Dermis microvascular lymphatic vessel endothelial cell (primary cell): Measurements from ENCODE around the gene DIP2C. TPM values are rescaled to one million over a fixed set of nuclear protein-coding genes. Genes with fewer than 3 reads are reported as not detected.
"Not testable (repeated sequence)": the region's sequence is repeated elsewhere in the genome, so short reads cannot be mapped to it uniquely, and the experiment has no call there.

Experiments used
- DNase-seq, 2 donors: peaks; one replicate each; pipeline versions ENCODE4 v3.0.0 to v3.0.0-alpha.2; 2010; ENCODE audit warnings: low read depth in 2 of 2
- total RNA-seq: library from RNA; depleted of rRNA; stranded (reverse); fragments of >200 nt; gene quantifications from 2 replicates; pipeline ENCODE4 v1.2.1, GENCODE V29; 2014

Gene DIP2C
- total RNA-seq, 1 donor from 2014 or later = 4.5 TPM

- DNase-seq = peak in 1 of 2 donors; percentile 16
Measured at GRCh38 chr10:482051-482501, 207.4 kb downstream of the DIP2C start.

- DNase-seq = no peak
Measured at GRCh38 chr10:481628-482027, 207.8 kb downstream of the DIP2C start.

GRCh38 chr10:480928-481552 is 208.4 kb downstream of the DIP2C start:
- DNase-seq = peak; percentile 44 to 46

- DNase-seq = no peak
Measured at GRCh38 chr10:480498-480927, 209.0 kb downstream of the DIP2C start.

GRCh38 chr10:479706-480497 is 209.6 kb downstream of the DIP2C start:
- not testable (repeated sequence) for DNase-seq

- no peak for DNase-seq
Measured at GRCh38 chr10:478471-479245, 210.8 kb downstream of the DIP2C start.

GRCh38 chr10:477620-478019 is 211.8 kb downstream of the DIP2C start:
- DNase-seq = no peak

- DNase-seq = no peak
Measured at GRCh38 chr10:476455-476780, 213.1 kb downstream of the DIP2C start.

GRCh38 chr10:475709-476454 is 213.6 kb downstream of the DIP2C start:
- no peak for DNase-seq

GRCh38 chr10:474946-475345 is 214.5 kb downstream of the DIP2C start:
- DNase-seq = no peak

- DNase-seq = no peak
Measured at GRCh38 chr10:474406-474805, 215.1 kb downstream of the DIP2C start.

- no peak for DNase-seq
Measured at GRCh38 chr10:472241-472910, 217.1 kb downstream of the DIP2C start.

- no peak for DNase-seq
Measured at GRCh38 chr10:470339-471003, 219.0 kb downstream of the DIP2C start.

GRCh38 chr10:469947-470338 is 219.5 kb downstream of the DIP2C start:
- no peak for DNase-seq

- DNase-seq = no peak
Measured at GRCh38 chr10:459743-460142, 229.7 kb downstream of the DIP2C start.

- DNase-seq = peak; percentile 70 to 99
Measured at GRCh38 chr10:458421-458851, 231.0 kb downstream of the DIP2C start.

- no peak for DNase-seq
Measured at GRCh38 chr10:456486-456885, 233.0 kb downstream of the DIP2C start.

- DNase-seq = peak; percentile 45 to 62
Measured at GRCh38 chr10:454860-455259, 234.6 kb downstream of the DIP2C start.

GRCh38 chr10:453647-454046 is 235.8 kb downstream of the DIP2C start:
- no peak for DNase-seq
